ENCODE data around the gene C11orf16.

Gene C11orf16

GRCh38 chr11:8907116-8907515 lies 25.6 kb downstream of the C11orf16 start:
- ChIA-PET POLR2A (no interaction called here), CTCF (no interaction called here)
- Histone ChIP-seq H3K9me3 (ENCODE audit: control insufficient read depth, insufficient read depth, low read depth, low read length) (no peaks in the 10 kb centered on the region), H3K36me3 (ENCODE audit: control insufficient read depth in 2 of 2, insufficient read depth in 1 of 2, low read length in 2 of 2) (no peaks in the 10 kb centered on the region), H3K4me1 (ENCODE audit: control insufficient read depth, insufficient read depth, low read length) (no peaks in the 10 kb centered on the region), H3K4me3 (ENCODE audit: low read depth, low read length) (no peak overlapping the region), H3K27ac (ENCODE audit: extremely low read depth, low read depth, low read length) (no peak overlapping the region)
- no peak for TF ChIP-seq ZNF37A (tag by site-specific recombination; IDR thresholded peaks at IDR 0.05)
- TF ChIP-seq ZNF202 (tag by site-specific recombination; IDR thresholded peaks at IDR 0.05; ENCODE audit: borderline replicate concordance) = no peak
- TF ChIP-seq ZNF830 (tag by site-specific recombination; IDR thresholded peaks at IDR 0.05; ENCODE audit: low read depth) = no peak
- TF ChIP-seq ZNF16 (tag by site-specific recombination; IDR thresholded peaks at IDR 0.05; ENCODE audit: low read depth) = no peak
- no peak for TF ChIP-seq ZNF473 (tag by site-specific recombination; IDR thresholded peaks at IDR 0.05)
- TF ChIP-seq WT1 (tag by site-specific recombination; IDR thresholded peaks at IDR 0.05) = no peak
- no peak for TF ChIP-seq ZFP41 (tag by site-specific recombination; IDR thresholded peaks at IDR 0.05; ENCODE audit: borderline replicate concordance)
- TF ChIP-seq ZNF274 (IDR thresholded peaks at IDR 0.05; ENCODE audit: low read length) = no peak
- no peak for TF ChIP-seq ZNF274 (tag by site-specific recombination; IDR thresholded peaks at IDR 0.05; ENCODE audit: borderline replicate concordance)
- TF ChIP-seq REPIN1 (tag by site-specific recombination; IDR thresholded peaks at IDR 0.05; ENCODE audit: low read depth) = no peak
- TF ChIP-seq PRDM2 (tag by site-specific recombination; IDR thresholded peaks at IDR 0.05; ENCODE audit: borderline replicate concordance) = no peak
- TF ChIP-seq FEZF1 (tag by site-specific recombination; IDR thresholded peaks at IDR 0.05) = no peak
- no peak for TF ChIP-seq ZNF138 (tag by site-specific recombination; IDR thresholded peaks at IDR 0.05; ENCODE audit: borderline replicate concordance)
- TF ChIP-seq ZNF610 (tag by site-specific recombination; IDR thresholded peaks at IDR 0.05; ENCODE audit: borderline replicate concordance) = no peak
- TF ChIP-seq ZNF747 (tag by site-specific recombination; IDR thresholded peaks at IDR 0.05) = no peak
- no peak for TF ChIP-seq ZNF521 (tag by site-specific recombination; IDR thresholded peaks at IDR 0.05)
- no peak for TF ChIP-seq ZNF549 (tag by site-specific recombination; IDR thresholded peaks at IDR 0.05)

GRCh38 chr11:8905528-8906165 lies 27.1 kb downstream of the C11orf16 start:
- Histone ChIP-seq H3K4me3 (ENCODE audit: low read depth, low read length) (no peak overlapping the region), H3K27ac (ENCODE audit: extremely low read depth, low read depth, low read length) (no peak overlapping the region), H3K4me1 (ENCODE audit: control insufficient read depth, insufficient read depth, low read length) (no peaks in the 10 kb centered on the region), H3K36me3 (ENCODE audit: control insufficient read depth in 2 of 2, insufficient read depth in 1 of 2, low read length in 2 of 2) (no peaks in the 10 kb centered on the region), H3K9me3 (ENCODE audit: control insufficient read depth, insufficient read depth, low read depth, low read length) (no peaks in the 10 kb centered on the region)
- 0 out of 2 replicates have a peak, but pooled peaks have one; percentile 7 for TF ChIP-seq ZNF146 (tag by site-specific recombination; IDR thresholded peaks at IDR 0.05)
- TF ChIP-seq ZSCAN23 (tag by site-specific recombination; IDR thresholded peaks at IDR 0.05) = no peak
- ChIA-PET CTCF (interaction anchor here (0.6 kb wide), 1 partner anchor 94 kb away, joined by 3 read pairs; no protein-coding TSS in a partner anchor), POLR2A (no interaction called here)

Measured in HEK293 (cell line).